Measurements from ENCODE around the gene CORO7. TPM values are rescaled to one million over a fixed set of nuclear protein-coding genes. Genes with fewer than 3 reads are reported as not detected.

Gene CORO7
- total and polyA plus RNA-seq, 9 of the 15 experiments (the other 6 are each of a cell fraction or from before 2014, with no cell fraction given): 0.45 to 77.2 (median 18.7) TPM

DNA sequence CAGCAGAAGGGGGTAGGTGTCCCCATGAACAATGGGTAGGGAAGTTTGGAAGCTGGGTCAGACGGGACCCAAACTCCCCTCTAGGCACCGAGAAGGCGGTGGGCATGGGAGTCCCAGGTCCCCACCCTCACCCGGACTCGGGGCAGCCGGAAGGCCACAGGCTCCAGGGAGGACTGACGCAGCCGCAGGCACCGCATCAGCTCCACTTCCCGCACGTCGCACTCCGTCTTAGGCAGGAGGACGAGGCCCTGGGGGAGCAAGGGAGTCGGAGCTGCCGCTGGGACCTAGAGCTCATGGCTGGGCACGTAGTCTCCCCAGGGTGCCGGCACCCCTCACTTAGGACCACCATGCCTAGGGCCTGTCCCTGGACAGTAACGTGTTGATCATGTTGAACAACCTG is 58.2 kb downstream of the CORO7 start:
- peak; percentile 75 for TF ChIP-seq RBM22 (IDR thresholded peaks at IDR 0.05; ENCODE audit: low read depth, low read length, poor library complexity, severe bottlenecking)
- no peak for TF ChIP-seq FOXO4 (CRISPR knock-in tag; IDR thresholded peaks at IDR 0.05)
- peak; percentile 57; the same call in 1 of the 2 replicates for TF ChIP-seq POLR2G (IDR thresholded peaks at IDR 0.05; ENCODE audit: low read depth, low read length)
- TF ChIP-seq TFAP4 (CRISPR knock-in tag; IDR thresholded peaks at IDR 0.05; ENCODE audit: borderline replicate concordance): no peak
- no peak for TF ChIP-seq ZNF766 (CRISPR knock-in tag; conservative IDR thresholded peaks at IDR 0.05)
- TF ChIP-seq, protein P1, sequence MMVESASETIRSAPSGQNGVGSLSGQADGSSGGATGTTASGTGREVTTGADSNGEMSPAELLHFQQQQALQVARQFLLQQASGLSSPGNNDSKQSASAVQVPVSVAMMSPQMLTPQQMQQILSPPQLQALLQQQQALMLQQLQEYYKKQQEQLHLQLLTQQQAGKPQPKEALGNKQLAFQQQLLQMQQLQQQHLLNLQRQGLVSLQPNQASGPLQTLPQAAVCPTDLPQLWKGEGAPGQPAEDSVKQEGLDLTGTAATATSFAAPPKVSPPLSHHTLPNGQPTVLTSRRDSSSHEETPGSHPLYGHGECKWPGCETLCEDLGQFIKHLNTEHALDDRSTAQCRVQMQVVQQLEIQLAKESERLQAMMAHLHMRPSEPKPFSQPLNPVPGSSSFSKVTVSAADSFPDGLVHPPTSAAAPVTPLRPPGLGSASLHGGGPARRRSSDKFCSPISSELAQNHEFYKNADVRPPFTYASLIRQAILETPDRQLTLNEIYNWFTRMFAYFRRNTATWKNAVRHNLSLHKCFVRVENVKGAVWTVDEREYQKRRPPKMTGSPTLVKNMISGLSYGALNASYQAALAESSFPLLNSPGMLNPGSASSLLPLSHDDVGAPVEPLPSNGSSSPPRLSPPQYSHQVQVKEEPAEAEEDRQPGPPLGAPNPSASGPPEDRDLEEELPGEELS (CRISPR knock-in tag; IDR thresholded peaks at IDR 0.05; ENCODE audit: borderline replicate concordance): no peak
- TF ChIP-seq ZKSCAN8 (CRISPR knock-in tag; IDR thresholded peaks at IDR 0.05): no peak
- Histone ChIP-seq H3K4me1 (replicated peaks in 1 of 2; ENCODE audit: control insufficient read depth in 2 of 2, insufficient read depth in 2 of 2, low read length in 2 of 2) (peaks cover 0 to 43% of the 10 kb centered on the region in 2 experiments; a peak in 2 of 5 replicates), H3K9ac (ENCODE audit: insufficient read depth in 1 of 2, low read depth in 2 of 2, low read length in 2 of 2) (peak overlapping the region in 1 of 2 experiments; percentile 50; a peak in 1 of 4 replicates), H3K27ac (ENCODE audit: extremely low read depth, low read depth, low read length) (no peak overlapping the region), H3K79me2 (ENCODE audit: control insufficient read depth, insufficient read depth, low read length) (no peaks in the 10 kb centered on the region), H3K9me3 (replicated peaks; ENCODE audit: control insufficient read depth, insufficient read depth, low read depth, low read length) (no peaks in the 10 kb centered on the region), H3K36me3 (ENCODE audit: control insufficient read depth, insufficient read depth, low read length) (peaks cover 50% of the 10 kb centered on the region; the same call in 2 of the 3 replicates), H3K9me1 (ENCODE audit: control insufficient read depth, insufficient read depth, low read length) (no peaks in the 10 kb centered on the region), H3K27me3 (ENCODE audit: control insufficient read depth in 2 of 2, insufficient read depth in 2 of 2, low read length in 2 of 2) (no peaks in the 10 kb centered on the region), H3K4me3 (no peak overlapping the region), H2AFZ (ENCODE audit: low read depth, low read length) (no peak overlapping the region), H4K20me1 (replicated peaks; ENCODE audit: control insufficient read depth, insufficient read depth, low read length) (no peaks in the 10 kb centered on the region), H3K4me2 (ENCODE audit: insufficient read depth, low read length) (no peak overlapping the region)
- WGBS (ENCODE audit: insufficient coverage, low coverage, missing lambda C conversion rate): 93% methylated on average over 16 of the region's 19 CpGs
- DNase-seq (ENCODE audit: extremely low read depth in 1 of 4, low spot score in 3 of 4): no peak
- CTCF ChIA-PET (ENCODE audit: low intra/inter-chr PET ratio): interaction anchor here (0.7 to 4.1 kb wide), 2 partner anchors 45 to 59 kb away, joined by 3 to 70 read pairs; no protein-coding TSS in a partner anchor
- FAIRE-seq: no peak
- POLR2A ChIA-PET: no interaction called here
- intact Hi-C loops (cut with micrococcal nuclease): no loop called here
- BruUV-seq (replicated peaks): no TSS peak
- in situ Hi-C loops (cut with MboI): no loop called here
- no peak for ATAC-seq

All from K562 (cell line).